ENCODE data around the gene SAMM50.
"Not testable (repeated sequence)": the region's sequence is repeated elsewhere in the genome, so short reads cannot be mapped to it uniquely, and the experiment has no call there.

SAMM50 gene

GRCh38 chr22:43998679-43999264 is 43.5 kb downstream of the SAMM50 start:
- in situ Hi-C loops (cut with HindIII; ENCODE audit: low sequenced_read_pairs): no loop called here

- in situ Hi-C loops (cut with HindIII; ENCODE audit: low sequenced_read_pairs): no loop called here
Measured at GRCh38 chr22:43999378-43999777, 44.1 kb downstream of the SAMM50 start.

- in situ Hi-C loops (cut with HindIII; ENCODE audit: low sequenced_read_pairs): no loop called here
Measured at GRCh38 chr22:44000123-44000522, 44.9 kb downstream of the SAMM50 start.

GRCh38 chr22:44001521-44001920 is 46.3 kb downstream of the SAMM50 start:
- in situ Hi-C loops (cut with HindIII; ENCODE audit: low sequenced_read_pairs): no loop called here

GRCh38 chr22:44002324-44002723 is 47.1 kb downstream of the SAMM50 start:
- in situ Hi-C loops (cut with HindIII; ENCODE audit: low sequenced_read_pairs): no loop called here

GRCh38 chr22:44002997-44003396 is 47.8 kb downstream of the SAMM50 start:
- in situ Hi-C loops (cut with HindIII; ENCODE audit: low sequenced_read_pairs): no loop called here

GRCh38 chr22:44003405-44004103 is 48.3 kb downstream of the SAMM50 start:
- in situ Hi-C loops (cut with HindIII; ENCODE audit: low sequenced_read_pairs): no loop called here

GRCh38 chr22:44004104-44004460 is 48.8 kb downstream of the SAMM50 start:
- in situ Hi-C loops (cut with HindIII; ENCODE audit: low sequenced_read_pairs): no loop called here

- in situ Hi-C loops (cut with HindIII; ENCODE audit: low sequenced_read_pairs): loop anchor here (5.0 kb wide), 1 partner anchor 77 kb away; no protein-coding TSS in a partner anchor
Measured at GRCh38 chr22:44005524-44005923, 50.3 kb downstream of the SAMM50 start.

GRCh38 chr22:44012162-44012561 is 56.9 kb downstream of the SAMM50 start:
- in situ Hi-C loops (cut with HindIII; ENCODE audit: low sequenced_read_pairs): no loop called here

- in situ Hi-C loops (cut with HindIII; ENCODE audit: low sequenced_read_pairs): no loop called here
Measured at GRCh38 chr22:44012591-44012990, 57.3 kb downstream of the SAMM50 start.

- in situ Hi-C loops (cut with HindIII; ENCODE audit: low sequenced_read_pairs): no loop called here
Measured at GRCh38 chr22:44014241-44014640, 59.0 kb downstream of the SAMM50 start.

- in situ Hi-C loops (cut with HindIII; ENCODE audit: low sequenced_read_pairs): not testable (repeated sequence)
Measured at GRCh38 chr22:44016586-44016985, 61.3 kb downstream of the SAMM50 start.

GRCh38 chr22:44018594-44018993 is 63.4 kb downstream of the SAMM50 start:
- in situ Hi-C loops (cut with HindIII; ENCODE audit: low sequenced_read_pairs): no loop called here

GRCh38 chr22:44019416-44019815 is 64.2 kb downstream of the SAMM50 start:
- in situ Hi-C loops (cut with HindIII; ENCODE audit: low sequenced_read_pairs): no loop called here

GRCh38 chr22:44019846-44020245 is 64.6 kb downstream of the SAMM50 start:
- in situ Hi-C loops (cut with HindIII; ENCODE audit: low sequenced_read_pairs): loop anchor here (5.0 kb wide), 1 partner anchor 33 kb away; no protein-coding TSS in a partner anchor

GRCh38 chr22:44020981-44021380 is 65.7 kb downstream of the SAMM50 start:
- in situ Hi-C loops (cut with HindIII; ENCODE audit: low sequenced_read_pairs): loop anchor here (5.0 kb wide), 1 partner anchor 34 kb away; no protein-coding TSS in a partner anchor

- in situ Hi-C loops (cut with HindIII; ENCODE audit: low sequenced_read_pairs): loop anchor here (5.0 kb wide), 1 partner anchor 36 kb away; no protein-coding TSS in a partner anchor
Measured at GRCh38 chr22:44023404-44024287, 68.4 kb downstream of the SAMM50 start.

GRCh38 chr22:44024288-44024921 is 69.2 kb downstream of the SAMM50 start, which contains the start of gene PARVB:
PARVB (plus strand) TSS chr22:44024302; CDS start chr22:44024340, 38 bp downstream.
- in situ Hi-C loops (cut with HindIII; ENCODE audit: low sequenced_read_pairs): loop anchor here (5.0 kb wide), 1 partner anchor 37 kb away; no protein-coding TSS in a partner anchor

- in situ Hi-C loops (cut with HindIII; ENCODE audit: low sequenced_read_pairs): no loop called here
Measured at GRCh38 chr22:44025171-44026065, 70.2 kb downstream of the SAMM50 start.

All from endothelial cell of hepatic sinusoid (primary cell).